ENCODE results near the gene UBE2E2.

DNA sequence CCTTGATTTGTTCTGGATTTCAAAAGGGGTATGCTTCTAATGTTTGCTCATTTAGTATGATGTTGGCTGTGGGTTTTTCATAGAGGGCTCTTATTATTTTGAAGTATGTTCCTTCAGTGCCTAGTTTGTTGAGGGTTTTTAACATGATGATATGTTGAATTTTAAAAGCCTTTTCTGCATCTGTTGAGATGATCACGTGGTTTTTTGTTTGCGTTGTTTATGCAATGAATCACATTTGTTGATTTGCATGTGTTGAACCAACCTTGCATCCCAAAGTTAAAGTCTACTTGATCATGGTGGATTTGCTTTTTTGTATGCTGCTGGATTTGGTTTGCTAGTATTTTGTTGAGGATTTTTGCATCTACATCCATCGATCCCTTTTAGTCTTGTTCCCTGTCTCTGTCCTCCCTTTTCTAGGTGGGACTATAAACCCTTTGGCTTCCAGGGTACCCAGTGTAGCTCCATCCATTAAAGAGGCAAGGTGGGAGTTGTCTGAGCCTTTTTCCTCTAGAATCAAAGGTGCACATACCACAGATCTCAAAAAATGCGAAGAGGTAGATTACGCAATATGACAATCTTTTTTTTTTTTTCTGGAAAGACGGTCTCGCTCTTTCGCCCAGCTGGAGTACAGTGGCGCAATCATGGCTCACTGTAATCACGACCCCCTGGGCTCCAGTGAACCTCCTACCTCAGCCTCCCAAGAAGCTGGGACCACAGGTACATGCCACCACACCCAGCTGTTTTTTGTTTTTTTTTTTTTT lies 381.0 kb downstream of the UBE2E2 start:
- no peak for TF ChIP-seq ZNF184 (tag by site-specific recombination; IDR thresholded peaks at IDR 0.05)
- TF ChIP-seq SCRT2 (tag by site-specific recombination; IDR thresholded peaks at IDR 0.05), result no peak
- no peak for TF ChIP-seq ZNF239 (tag by site-specific recombination; IDR thresholded peaks at IDR 0.05)
- TF ChIP-seq ZNF658 (tag by site-specific recombination; IDR thresholded peaks at IDR 0.05), result no peak
- TF ChIP-seq, protein P1, sequence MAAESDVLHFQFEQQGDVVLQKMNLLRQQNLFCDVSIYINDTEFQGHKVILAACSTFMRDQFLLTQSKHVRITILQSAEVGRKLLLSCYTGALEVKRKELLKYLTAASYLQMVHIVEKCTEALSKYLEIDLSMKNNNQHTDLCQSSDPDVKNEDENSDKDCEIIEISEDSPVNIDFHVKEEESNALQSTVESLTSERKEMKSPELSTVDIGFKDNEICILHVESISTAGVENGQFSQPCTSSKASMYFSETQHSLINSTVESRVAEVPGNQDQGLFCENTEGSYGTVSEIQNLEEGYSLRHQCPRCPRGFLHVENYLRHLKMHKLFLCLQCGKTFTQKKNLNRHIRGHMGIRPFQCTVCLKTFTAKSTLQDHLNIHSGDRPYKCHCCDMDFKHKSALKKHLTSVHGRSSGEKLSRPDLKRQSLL (tag by site-specific recombination; IDR thresholded peaks at IDR 0.05), result no peak
- TF ChIP-seq, protein P2, sequence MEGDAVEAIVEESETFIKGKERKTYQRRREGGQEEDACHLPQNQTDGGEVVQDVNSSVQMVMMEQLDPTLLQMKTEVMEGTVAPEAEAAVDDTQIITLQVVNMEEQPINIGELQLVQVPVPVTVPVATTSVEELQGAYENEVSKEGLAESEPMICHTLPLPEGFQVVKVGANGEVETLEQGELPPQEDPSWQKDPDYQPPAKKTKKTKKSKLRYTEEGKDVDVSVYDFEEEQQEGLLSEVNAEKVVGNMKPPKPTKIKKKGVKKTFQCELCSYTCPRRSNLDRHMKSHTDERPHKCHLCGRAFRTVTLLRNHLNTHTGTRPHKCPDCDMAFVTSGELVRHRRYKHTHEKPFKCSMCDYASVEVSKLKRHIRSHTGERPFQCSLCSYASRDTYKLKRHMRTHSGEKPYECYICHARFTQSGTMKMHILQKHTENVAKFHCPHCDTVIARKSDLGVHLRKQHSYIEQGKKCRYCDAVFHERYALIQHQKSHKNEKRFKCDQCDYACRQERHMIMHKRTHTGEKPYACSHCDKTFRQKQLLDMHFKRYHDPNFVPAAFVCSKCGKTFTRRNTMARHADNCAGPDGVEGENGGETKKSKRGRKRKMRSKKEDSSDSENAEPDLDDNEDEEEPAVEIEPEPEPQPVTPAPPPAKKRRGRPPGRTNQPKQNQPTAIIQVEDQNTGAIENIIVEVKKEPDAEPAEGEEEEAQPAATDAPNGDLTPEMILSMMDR (tag by site-specific recombination; IDR thresholded peaks at IDR 0.05), result no peak
- TF ChIP-seq, protein P3, sequence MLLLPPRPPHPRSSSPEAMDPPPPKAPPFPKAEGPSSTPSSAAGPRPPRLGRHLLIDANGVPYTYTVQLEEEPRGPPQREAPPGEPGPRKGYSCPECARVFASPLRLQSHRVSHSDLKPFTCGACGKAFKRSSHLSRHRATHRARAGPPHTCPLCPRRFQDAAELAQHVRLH (tag by site-specific recombination; IDR thresholded peaks at IDR 0.05), result no peak

Data from HEK293 (cell line).